Measurements from ENCODE around the gene FNBP1.

The FNBP1 gene

DNA sequence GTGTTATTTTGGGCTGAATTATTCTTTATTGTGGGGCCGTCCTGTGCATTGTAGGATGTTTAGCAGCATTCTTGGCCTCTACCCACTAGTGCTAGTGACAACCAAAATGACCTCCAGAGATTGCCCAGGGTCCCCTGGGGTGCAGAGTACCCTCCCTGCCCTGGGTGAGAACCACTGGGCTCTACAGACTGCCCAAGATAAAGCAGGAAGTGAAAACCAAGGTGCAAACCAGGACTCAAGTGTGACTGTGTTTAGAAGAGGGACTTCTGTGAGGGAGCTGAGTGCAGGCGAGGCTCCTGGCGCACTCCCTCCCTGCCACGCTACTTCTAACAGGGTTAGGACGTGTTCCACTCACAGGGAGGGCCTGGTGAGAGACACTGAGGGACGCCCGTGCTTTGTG is 166.2 kb downstream of the FNBP1 start:
- Mint-ChIP-seq H3K4me3 (peak overlapping the region; percentile 67 to 73), H3K27me3 (no peaks in the 10 kb centered on the region), H3K36me3 (ENCODE audit: insufficient read depth) (peaks cover 49% of the 10 kb centered on the region), H3K27ac (peak overlapping the region in 1 of 2 donors; percentile 93), H3K9me3 (no peaks in the 10 kb centered on the region), H3K4me1 (ENCODE audit: low read depth in 2 of 2) (peaks cover 21 to 32% of the 10 kb centered on the region in 2 donors)
- ATAC-seq (replicated peaks) (peak; percentile 87), DNase-seq (no peak)

- no peaks in the 10 kb centered on the region for H3K9me3 Mint-ChIP-seq
- DNase-seq (no peak), ATAC-seq (replicated peaks) (no peak)
- H3K27ac Mint-ChIP-seq, result peak overlapping the region in 1 of 2 donors; percentile 93
- H3K27me3 Mint-ChIP-seq, result no peaks in the 10 kb centered on the region
- peaks cover 24 to 40% of the 10 kb centered on the region in 2 donors for H3K4me1 Mint-ChIP-seq (ENCODE audit: low read depth in 2 of 2)
- peak overlapping the region in 1 of 2 donors; percentile 53 for H3K4me3 Mint-ChIP-seq
- peaks cover 48% of the 10 kb centered on the region for H3K36me3 Mint-ChIP-seq (ENCODE audit: insufficient read depth)
Measured at GRCh38 chr9:129875687-129876395, 167.1 kb downstream of the FNBP1 start.

GRCh38 chr9:129875181-129875611 is 167.8 kb downstream of the FNBP1 start:
- Mint-ChIP-seq H3K9me3 (no peaks in the 10 kb centered on the region), H3K27ac (peak overlapping the region in 1 of 2 donors; percentile 93), H3K4me1 (ENCODE audit: low read depth in 2 of 2) (peaks cover 30 to 41% of the 10 kb centered on the region in 2 donors), H3K27me3 (no peaks in the 10 kb centered on the region), H3K36me3 (ENCODE audit: insufficient read depth) (peaks cover 51% of the 10 kb centered on the region), H3K4me3 (no peak overlapping the region)
- ATAC-seq (replicated peaks) (no peak), DNase-seq (no peak)

- ATAC-seq (replicated peaks), result no peak
- no peaks in the 10 kb centered on the region for H3K27me3 Mint-ChIP-seq
- DNase-seq, result no peak
- H3K36me3 Mint-ChIP-seq (ENCODE audit: insufficient read depth), result peaks cover 57% of the 10 kb centered on the region
- H3K9me3 Mint-ChIP-seq, result no peaks in the 10 kb centered on the region
- H3K27ac Mint-ChIP-seq, result peak overlapping the region; percentile 58 to 93
- peaks cover 35 to 46% of the 10 kb centered on the region in 2 donors for H3K4me1 Mint-ChIP-seq (ENCODE audit: low read depth in 2 of 2)
- H3K4me3 Mint-ChIP-seq, result no peak overlapping the region
Measured at GRCh38 chr9:129874261-129875101, 168.5 kb downstream of the FNBP1 start.

DNA sequence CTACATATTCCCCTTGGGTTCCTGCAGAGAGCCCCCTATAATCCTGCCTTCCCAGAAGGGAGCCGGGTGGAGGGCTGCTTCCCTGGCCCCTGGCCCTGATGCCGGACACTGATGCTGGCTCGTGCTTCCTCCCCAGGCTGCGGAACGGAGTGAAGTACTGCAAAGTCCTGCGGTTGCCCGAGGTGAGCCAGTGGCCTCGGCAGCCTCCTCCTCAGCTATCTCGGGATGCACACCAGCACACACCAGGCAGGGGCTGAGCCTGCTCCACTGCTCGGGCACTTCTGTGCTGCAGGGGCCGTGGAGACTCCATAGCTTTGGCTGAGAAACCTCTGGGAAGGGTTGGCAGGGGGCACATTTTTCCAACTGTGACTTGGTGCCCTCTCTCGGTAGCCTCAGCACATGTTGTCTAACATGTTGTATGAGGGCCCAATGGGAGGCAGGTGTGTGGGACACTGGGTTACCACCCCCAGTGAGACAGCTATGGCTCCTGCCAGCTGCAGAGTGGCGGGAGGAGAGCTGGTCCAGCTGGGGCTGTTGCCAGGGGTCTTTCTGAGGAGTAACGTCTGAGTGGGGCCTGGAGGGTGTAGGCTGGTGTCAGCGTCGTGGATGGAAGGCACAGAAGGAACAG is 169.3 kb downstream of the FNBP1 start:
- Mint-ChIP-seq H3K27me3 (no peaks in the 10 kb centered on the region), H3K27ac (peak overlapping the region; percentile 58 to 78), H3K4me1 (ENCODE audit: low read depth in 2 of 2) (peaks cover 40 to 53% of the 10 kb centered on the region in 2 donors), H3K9me3 (no peaks in the 10 kb centered on the region), H3K4me3 (no peak overlapping the region), H3K36me3 (ENCODE audit: insufficient read depth) (peaks cover 65% of the 10 kb centered on the region)
- ATAC-seq (replicated peaks), result no peak
- DNase-seq, result no peak

GRCh38 chr9:129871046-129871445 is 171.9 kb downstream of the FNBP1 start:
- ATAC-seq (replicated peaks) (no peak), DNase-seq (no peak)
- Mint-ChIP-seq H3K4me3 (peak overlapping the region; percentile 42), H3K27me3 (no peaks in the 10 kb centered on the region), H3K36me3 (ENCODE audit: insufficient read depth) (peaks cover 63% of the 10 kb centered on the region), H3K27ac (peak overlapping the region; percentile 95 to 97), H3K9me3 (no peaks in the 10 kb centered on the region), H3K4me1 (ENCODE audit: low read depth in 2 of 2) (peaks cover 53 to 58% of the 10 kb centered on the region in 2 donors)

- Mint-ChIP-seq H3K27ac (peak overlapping the region; percentile 95 to 97), H3K36me3 (ENCODE audit: insufficient read depth) (peaks cover 71% of the 10 kb centered on the region), H3K27me3 (no peaks in the 10 kb centered on the region), H3K4me3 (peak overlapping the region; percentile 74 to 81), H3K4me1 (ENCODE audit: low read depth in 2 of 2) (peaks cover 60 to 66% of the 10 kb centered on the region in 2 donors), H3K9me3 (no peaks in the 10 kb centered on the region)
- DNase-seq, result no peak
- no peak for ATAC-seq (replicated peaks)
Measured at GRCh38 chr9:129869585-129870501, 173.1 kb downstream of the FNBP1 start.

- Mint-ChIP-seq H3K9me3 (no peaks in the 10 kb centered on the region), H3K36me3 (ENCODE audit: insufficient read depth) (peaks cover 74% of the 10 kb centered on the region), H3K4me1 (ENCODE audit: low read depth in 2 of 2) (peaks cover 57 to 65% of the 10 kb centered on the region in 2 donors), H3K27me3 (no peaks in the 10 kb centered on the region), H3K27ac (peak overlapping the region; percentile 95 to 97), H3K4me3 (peak overlapping the region; percentile 74 to 81)
- DNase-seq (peak; percentile 90 to 92 (median 92)), ATAC-seq (replicated peaks) (peak; percentile 91)
Measured at GRCh38 chr9:129868872-129869486, 174.0 kb downstream of the FNBP1 start.

- Mint-ChIP-seq H3K4me3 (peak overlapping the region; percentile 74 to 81), H3K4me1 (ENCODE audit: low read depth in 2 of 2) (peaks cover 63 to 65% of the 10 kb centered on the region in 2 donors), H3K27ac (peak overlapping the region; percentile 95 to 97)
Measured at GRCh38 chr9:129868023-129868871, 174.7 kb downstream of the FNBP1 start.

GRCh38 chr9:129867136-129868022 is 175.6 kb downstream of the FNBP1 start:
- H3K36me3 Mint-ChIP-seq (ENCODE audit: insufficient read depth), result peaks cover 71% of the 10 kb centered on the region
- H3K4me3 Mint-ChIP-seq, result peak overlapping the region; percentile 65 to 67
- no peaks in the 10 kb centered on the region for H3K9me3 Mint-ChIP-seq
- peaks cover 69 to 70% of the 10 kb centered on the region in 2 donors for H3K4me1 Mint-ChIP-seq (ENCODE audit: low read depth in 2 of 2)
- H3K27ac Mint-ChIP-seq, result peak overlapping the region; percentile 93 to 97
- no peak for ATAC-seq (replicated peaks)
- DNase-seq, result no peak
- no peaks in the 10 kb centered on the region for H3K27me3 Mint-ChIP-seq

More at GRCh38 chr9:129868023-129868871, 174.7 kb downstream of the FNBP1 start:
- H3K27me3 Mint-ChIP-seq, result no peaks in the 10 kb centered on the region
- peaks cover 75% of the 10 kb centered on the region for H3K36me3 Mint-ChIP-seq (ENCODE audit: insufficient read depth)
- H3K9me3 Mint-ChIP-seq, result no peaks in the 10 kb centered on the region
- ATAC-seq (replicated peaks), result no peak
- no peak for DNase-seq

Data from effector memory CD8-positive, alpha-beta T cell (primary cell).